KMS-11 (cell line): ENCODE measurements around the gene RERE.

ENCODE experiments used
- H2AFZ ChIP-seq: fragments of 200-600 bp; sonication (generic); 2 replicates; pipeline ENCODE4 v1.6.1; 2016; ENCODE audit warnings: antibody characterized with exemption, mixed run types, low read depth
- H3K27ac ChIP-seq: fragments of 200-600 bp; sonication (generic); 2 replicates; pipeline ENCODE4 v1.6.1; 2016; ENCODE audit warnings: mild to moderate bottlenecking, mixed run types
- H3K27me3 ChIP-seq: fragments of 200-600 bp; sonication (generic); 2 replicates; pipeline ENCODE4 v1.6.1; 2017; ENCODE audit warnings: mild to moderate bottlenecking, low read depth, mixed run types, moderate library complexity; ENCODE audit not compliant: insufficient read depth
- H3K36me3 ChIP-seq: fragments of 200-600 bp; sonication (generic); 2 replicates; pipeline ENCODE4 v1.6.1; 2017; ENCODE audit warnings: mild to moderate bottlenecking, mixed run types; ENCODE audit not compliant: insufficient read depth
- H3K4me1 ChIP-seq: fragments of 200-600 bp; sonication (generic); 2 replicates; pipeline ENCODE4 v1.6.1; 2016; ENCODE audit warnings: mild to moderate bottlenecking, low read depth, mixed run types; ENCODE audit not compliant: poor library complexity, severe bottlenecking
- H3K4me2 ChIP-seq: fragments of 200-600 bp; sonication (generic); 2 replicates; pipeline ENCODE4 v1.7.0; 2016; ENCODE audit warnings: mild to moderate bottlenecking, mixed run types
- H3K4me3 ChIP-seq: fragments of 200-600 bp; sonication (generic); IDR thresholded peaks from 2 replicates; pipeline ENCODE4 v1.6.1; 2017; ENCODE audit warnings: low read depth, low read length, mixed read lengths; ENCODE audit not compliant: insufficient read depth
- H3K79me2 ChIP-seq: fragments of 200-600 bp; sonication (generic); 2 replicates; pipeline ENCODE4 v1.6.1; 2016; ENCODE audit warnings: low read depth, mixed run types; ENCODE audit not compliant: insufficient read depth
- H3K9ac ChIP-seq: fragments of 200-600 bp; sonication (generic); 2 replicates; pipeline ENCODE4 v1.6.1; 2016; ENCODE audit warnings: mild to moderate bottlenecking, mixed run types
- H4K20me1 ChIP-seq: fragments of 200-600 bp; sonication (generic); 2 replicates; pipeline ENCODE4 v1.6.1; 2016; ENCODE audit warnings: mild to moderate bottlenecking, mixed run types; ENCODE audit not compliant: insufficient read depth
- CTCF ChIP-seq: fragments of 200-600 bp; sonication (generic); conservative IDR thresholded peaks from 2 replicates; pipeline ENCODE4 v1.6.1; 2017; ENCODE audit warnings: low read depth, mild to moderate bottlenecking, antibody characterized with exemption, low read length, moderate library complexity, mixed read lengths

RERE gene

GRCh38 chr1:8754993-8755392 is 62.4 kb downstream of the RERE start:
- no peaks in the 10 kb centered on the region for H4K20me1 ChIP-seq
- no peak overlapping the region for H3K27ac ChIP-seq
- H3K4me3 ChIP-seq: no peak overlapping the region
- H2AFZ ChIP-seq: no peak overlapping the region
- H3K36me3 ChIP-seq: no peaks in the 10 kb centered on the region
- no peak for TF ChIP-seq CTCF
- H3K4me1 ChIP-seq: no peaks in the 10 kb centered on the region
- no peaks in the 10 kb centered on the region for H3K79me2 ChIP-seq
- H3K27me3 ChIP-seq: no peaks in the 10 kb centered on the region
- H3K4me2 ChIP-seq: no peak overlapping the region
- H3K9ac ChIP-seq: no peak overlapping the region

DNA sequence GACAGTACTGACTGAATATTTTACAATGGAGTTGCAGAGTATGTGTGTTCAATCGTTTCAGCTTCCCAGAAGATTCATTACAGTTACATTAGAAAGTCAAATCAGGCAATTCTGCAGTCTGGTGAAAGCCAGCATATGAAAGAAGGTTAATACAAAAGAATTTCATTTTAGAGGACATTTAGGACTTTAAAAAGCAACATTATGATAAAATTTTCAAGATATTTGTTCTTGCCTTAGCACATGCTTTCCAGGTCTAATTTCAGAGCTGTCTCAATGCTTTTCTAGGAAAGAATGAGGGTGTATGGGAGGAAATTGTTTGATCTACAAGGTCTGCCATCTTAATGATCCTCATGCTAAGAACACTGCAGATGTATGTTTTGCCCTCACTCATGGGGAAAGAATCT is 63.2 kb downstream of the RERE start:
- no peaks in the 10 kb centered on the region for H3K36me3 ChIP-seq

GRCh38 chr1:8753736-8754135 is 63.7 kb downstream of the RERE start:
- Histone ChIP-seq H2AFZ (no peak overlapping the region), H3K36me3 (no peaks in the 10 kb centered on the region), H3K27me3 (no peaks in the 10 kb centered on the region), H3K27ac (no peak overlapping the region), H3K4me2 (no peak overlapping the region), H3K9ac (no peak overlapping the region), H4K20me1 (no peaks in the 10 kb centered on the region), H3K4me3 (no peak overlapping the region), H3K79me2 (no peaks in the 10 kb centered on the region), H3K4me1 (no peaks in the 10 kb centered on the region)
- no peak for TF ChIP-seq CTCF

More for the DNA sequence above, 63.2 kb downstream of the RERE start:
- Histone ChIP-seq H2AFZ (no peak overlapping the region), H3K9ac (no peak overlapping the region), H3K4me2 (no peak overlapping the region), H3K79me2 (no peaks in the 10 kb centered on the region), H3K27me3 (no peaks in the 10 kb centered on the region), H3K27ac (no peak overlapping the region), H4K20me1 (no peaks in the 10 kb centered on the region), H3K4me3 (no peak overlapping the region), H3K4me1 (no peaks in the 10 kb centered on the region)
- TF ChIP-seq CTCF: no peak

GRCh38 chr1:8752921-8753713 is 64.3 kb downstream of the RERE start:
- no peak overlapping the region for H3K4me2 ChIP-seq
- H3K36me3 ChIP-seq: no peaks in the 10 kb centered on the region
- no peaks in the 10 kb centered on the region for H3K79me2 ChIP-seq
- H3K27ac ChIP-seq: no peak overlapping the region
- no peaks in the 10 kb centered on the region for H3K27me3 ChIP-seq
- no peak overlapping the region for H3K9ac ChIP-seq
- no peaks in the 10 kb centered on the region for H3K4me1 ChIP-seq
- H3K4me3 ChIP-seq: no peak overlapping the region
- H4K20me1 ChIP-seq: no peaks in the 10 kb centered on the region
- no peak for TF ChIP-seq CTCF
- H2AFZ ChIP-seq: no peak overlapping the region
